ENCODE measurements around the gene ANKRD22. TPM values are rescaled to one million over a fixed set of nuclear protein-coding genes. Genes with fewer than 3 reads are reported as not detected.

Gene ANKRD22
- total RNA-seq, 1 donor from 2014 or later: not detected

GRCh38 chr10:88835910-88836221 lies 15.8 kb downstream of the ANKRD22 start:
- H3K4me2 ChIP-seq (ENCODE audit: low read length): no peak overlapping the region
- no peak for TF ChIP-seq CTCF (IDR thresholded peaks at IDR 0.05; ENCODE audit: insufficient read depth, low read depth, low read length)
- no peak for TF ChIP-seq EZH2 (IDR thresholded peaks at IDR 0.05; ENCODE audit: insufficient read depth, low read length)
- H2AFZ ChIP-seq (ENCODE audit: low read depth, low read length): no peak overlapping the region
- no peaks in the 10 kb centered on the region for H3K4me1 Mint-ChIP-seq (ENCODE audit: low read depth, unreplicated experiment)
- FAIRE-seq (no peak), DNase-seq (ENCODE audit: low read depth) (no peak)
- H3K36me3 Mint-ChIP-seq (ENCODE audit: low read depth, unreplicated experiment): no peaks in the 10 kb centered on the region
- H3K79me2 ChIP-seq (ENCODE audit: insufficient read depth, low read length): no peaks in the 10 kb centered on the region
- H3K9me3 ChIP-seq (ENCODE audit: insufficient read depth, low read depth, low read length): no peaks in the 10 kb centered on the region
- no peaks in the 10 kb centered on the region for H4K20me1 ChIP-seq (ENCODE audit: insufficient read depth, low read length)
- H3K9me3 Mint-ChIP-seq (ENCODE audit: unreplicated experiment): no peaks in the 10 kb centered on the region
- no peaks in the 10 kb centered on the region for H3K4me1 ChIP-seq (ENCODE audit: insufficient read depth, low read length)
- no peak overlapping the region for H3K27ac Mint-ChIP-seq (ENCODE audit: unreplicated experiment)
- H3K27me3 Mint-ChIP-seq (ENCODE audit: low read depth, unreplicated experiment): peaks cover 6% of the 10 kb centered on the region
- no peak overlapping the region for H3K27ac ChIP-seq (ENCODE audit: low read depth, low read length)
- H3K4me3 Mint-ChIP-seq (ENCODE audit: unreplicated experiment): no peak overlapping the region
- H3K9ac ChIP-seq (ENCODE audit: low read length): no peak overlapping the region
- H3K4me3 ChIP-seq (ENCODE audit: insufficient read depth, low read depth, low read length): no peak overlapping the region
- no peaks in the 10 kb centered on the region for H3K36me3 ChIP-seq (ENCODE audit: insufficient read depth, low read length)
- H3K27me3 ChIP-seq (ENCODE audit: insufficient read depth, low read length): no peaks in the 10 kb centered on the region

GRCh38 chr10:88835096-88835909 lies 16.3 kb downstream of the ANKRD22 start:
- Mint-ChIP-seq H3K36me3 (ENCODE audit: low read depth, unreplicated experiment) (no peaks in the 10 kb centered on the region), H3K4me3 (ENCODE audit: unreplicated experiment) (no peak overlapping the region), H3K27me3 (ENCODE audit: low read depth, unreplicated experiment) (peaks cover 4% of the 10 kb centered on the region), H3K27ac (ENCODE audit: unreplicated experiment) (no peak overlapping the region), H3K9me3 (ENCODE audit: unreplicated experiment) (no peaks in the 10 kb centered on the region), H3K4me1 (ENCODE audit: low read depth, unreplicated experiment) (no peaks in the 10 kb centered on the region)
- Histone ChIP-seq H2AFZ (ENCODE audit: low read depth, low read length) (no peak overlapping the region), H3K9me3 (ENCODE audit: insufficient read depth, low read depth, low read length) (no peaks in the 10 kb centered on the region), H3K27me3 (ENCODE audit: insufficient read depth, low read length) (no peaks in the 10 kb centered on the region), H3K4me1 (ENCODE audit: insufficient read depth, low read length) (no peaks in the 10 kb centered on the region), H4K20me1 (ENCODE audit: insufficient read depth, low read length) (no peaks in the 10 kb centered on the region), H3K9ac (ENCODE audit: low read length) (no peak overlapping the region), H3K4me3 (ENCODE audit: insufficient read depth, low read depth, low read length) (no peak overlapping the region), H3K79me2 (ENCODE audit: insufficient read depth, low read length) (no peaks in the 10 kb centered on the region), H3K27ac (ENCODE audit: low read depth, low read length) (no peak overlapping the region), H3K36me3 (ENCODE audit: insufficient read depth, low read length) (no peaks in the 10 kb centered on the region), H3K4me2 (ENCODE audit: low read length) (no peak overlapping the region)
- FAIRE-seq (peak; percentile 80), DNase-seq (ENCODE audit: low read depth) (peak; percentile 67)
- TF ChIP-seq CTCF (IDR thresholded peaks at IDR 0.05; ENCODE audit: insufficient read depth, low read depth, low read length) (peak; percentile 94), EZH2 (IDR thresholded peaks at IDR 0.05; ENCODE audit: insufficient read depth, low read length) (no peak)

GRCh38 chr10:88833723-88834122 lies 17.9 kb downstream of the ANKRD22 start:
- Histone ChIP-seq H3K79me2 (ENCODE audit: insufficient read depth, low read length) (no peaks in the 10 kb centered on the region), H2AFZ (ENCODE audit: low read depth, low read length) (no peak overlapping the region), H3K27me3 (ENCODE audit: insufficient read depth, low read length) (no peaks in the 10 kb centered on the region), H3K4me2 (ENCODE audit: low read length) (no peak overlapping the region), H3K4me1 (ENCODE audit: insufficient read depth, low read length) (no peaks in the 10 kb centered on the region), H3K9me3 (ENCODE audit: insufficient read depth, low read depth, low read length) (no peaks in the 10 kb centered on the region), H3K36me3 (ENCODE audit: insufficient read depth, low read length) (no peaks in the 10 kb centered on the region), H4K20me1 (ENCODE audit: insufficient read depth, low read length) (no peaks in the 10 kb centered on the region), H3K27ac (ENCODE audit: low read depth, low read length) (no peak overlapping the region), H3K4me3 (ENCODE audit: insufficient read depth, low read depth, low read length) (no peak overlapping the region), H3K9ac (ENCODE audit: low read length) (no peak overlapping the region)
- Mint-ChIP-seq H3K27me3 (ENCODE audit: low read depth, unreplicated experiment) (peaks cover 2% of the 10 kb centered on the region), H3K36me3 (ENCODE audit: low read depth, unreplicated experiment) (no peaks in the 10 kb centered on the region), H3K27ac (ENCODE audit: unreplicated experiment) (no peak overlapping the region), H3K4me1 (ENCODE audit: low read depth, unreplicated experiment) (no peaks in the 10 kb centered on the region), H3K4me3 (ENCODE audit: unreplicated experiment) (no peak overlapping the region), H3K9me3 (ENCODE audit: unreplicated experiment) (no peaks in the 10 kb centered on the region)
- TF ChIP-seq EZH2 (IDR thresholded peaks at IDR 0.05; ENCODE audit: insufficient read depth, low read length) (no peak), CTCF (IDR thresholded peaks at IDR 0.05; ENCODE audit: insufficient read depth, low read depth, low read length) (no peak)
- no peak for FAIRE-seq
- no peak for DNase-seq (ENCODE audit: low read depth)
